Ureter (tissue), 1 donor: ENCODE measurements around the gene SMAD3. TPM values are rescaled to one million over a fixed set of nuclear protein-coding genes. Genes with fewer than 3 reads are reported as not detected.

Source experiments
- DNase-seq: peaks from one replicate; pipeline ENCODE4 v3.0.0-alpha.2; 2020; ENCODE audit warnings: low spot score
- total RNA-seq: library from RNA; stranded (reverse); gene quantifications from one replicate; pipeline ENCODE4 v1.2.4, GENCODE V29; 2023
- donor health status: DM: yes; HTN: yes; CAD: no.

SMAD3 gene
- total RNA-seq, 1 donor from 2014 or later, result 124 TPM

GRCh38 chr15:67230504-67230903 is 165.1 kb downstream of the SMAD3 start:
- DNase-seq, result no peak

GRCh38 chr15:67232591-67232990 is 167.2 kb downstream of the SMAD3 start:
- no peak for DNase-seq

DNA sequence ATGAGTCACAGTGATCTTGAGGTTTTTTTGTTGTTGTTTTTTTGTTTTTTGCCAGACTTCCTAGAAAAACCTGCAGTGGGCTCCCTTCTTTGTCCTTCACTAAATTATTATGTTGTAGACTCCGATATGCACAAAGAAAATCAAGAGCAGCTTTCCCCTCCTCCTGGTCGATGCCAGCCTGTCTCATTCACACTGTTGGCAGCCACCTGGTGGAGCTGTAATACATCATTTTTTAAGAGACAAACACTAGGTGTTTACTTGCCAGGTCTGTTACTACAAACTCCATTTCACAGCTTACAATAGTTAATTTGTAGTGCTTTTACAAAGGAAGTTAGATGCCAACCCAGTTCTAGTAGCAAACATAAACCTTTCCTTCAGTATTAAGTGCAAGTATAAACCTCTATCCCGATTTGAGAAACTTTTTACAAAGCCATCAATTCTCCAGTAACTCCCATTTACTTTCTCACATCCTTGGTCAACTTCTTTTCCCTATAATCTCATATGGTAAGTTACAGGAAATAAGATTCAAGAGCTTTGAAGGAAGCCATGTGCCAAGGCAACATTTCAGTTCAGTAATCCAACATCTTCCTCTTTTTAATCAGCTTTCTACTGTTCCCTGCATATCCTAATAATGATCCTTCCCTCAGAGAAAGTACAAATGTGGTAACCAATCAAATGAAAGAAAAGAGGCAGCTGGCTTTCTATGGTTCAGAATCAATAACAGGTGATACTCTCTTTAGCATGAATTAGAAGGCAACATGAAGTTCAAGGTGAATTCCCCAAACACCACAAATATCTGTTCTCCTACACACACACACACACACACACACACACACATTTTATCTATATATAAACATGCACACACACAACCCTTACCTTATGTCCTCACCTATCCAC is 175.1 kb downstream of the SMAD3 start:
- DNase-seq, result no peak

DNA sequence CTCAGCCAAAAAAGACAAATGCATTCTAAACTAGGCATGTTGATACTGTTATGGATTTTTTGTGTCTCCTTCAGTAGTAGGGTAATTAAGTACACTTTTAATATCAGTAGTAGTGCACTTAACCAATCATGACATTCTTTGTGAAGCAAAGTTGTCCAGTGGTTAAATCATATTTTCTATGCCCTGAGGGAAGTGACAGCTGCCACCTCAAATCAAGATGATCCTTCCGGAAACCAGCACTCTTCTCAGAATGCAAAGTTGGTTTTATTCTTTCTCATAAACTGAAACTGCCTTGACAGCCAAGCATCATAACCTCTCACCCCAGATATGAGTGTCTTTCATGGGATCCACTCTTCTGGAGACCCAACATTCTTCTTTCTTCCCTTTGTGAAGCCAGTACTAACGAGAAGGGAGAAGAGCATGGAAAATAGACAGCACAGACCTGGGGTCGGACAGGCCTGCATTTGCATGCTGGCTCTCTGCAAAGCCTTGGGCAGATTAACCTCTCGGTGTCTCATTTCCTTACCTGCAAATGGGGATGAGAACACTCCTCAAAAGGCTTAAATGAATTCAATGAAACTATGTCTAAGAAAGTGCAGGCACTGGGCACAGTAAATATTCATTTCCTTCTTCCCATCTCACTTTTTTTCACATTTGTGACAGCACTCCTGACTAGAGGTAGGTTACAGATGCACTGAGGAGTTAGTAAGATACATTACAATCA is 175.9 kb downstream of the SMAD3 start:
- no peak for DNase-seq

DNA sequence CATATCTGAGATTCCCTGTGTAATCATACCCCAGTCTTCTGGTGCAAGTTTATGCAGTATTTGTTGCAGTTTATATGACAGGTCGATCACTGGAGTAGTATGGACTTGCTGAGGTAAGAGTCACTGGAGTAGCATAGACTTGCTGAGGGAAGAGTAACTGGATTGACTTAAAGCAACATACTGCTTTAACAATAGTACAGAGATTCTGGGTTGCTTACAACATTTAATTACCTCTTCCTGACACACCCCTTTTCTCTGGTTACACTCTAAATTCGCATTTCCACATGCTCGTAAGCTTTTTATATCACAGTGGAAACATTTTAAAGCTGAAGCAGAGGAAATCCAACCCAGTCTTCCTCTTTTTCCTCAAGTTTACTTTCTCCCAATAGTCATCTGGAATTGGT is 177.3 kb downstream of the SMAD3 start:
- DNase-seq, result no peak

Other genes starting within 250 kb of the SMAD3 start
- gene AAGAB, start 189.1 kb downstream of the SMAD3 start, total RNA-seq, result 68.2 TPM
- gene IQCH, start 189.2 kb downstream of the SMAD3 start, total RNA-seq, result 14.4 TPM